ENCODE data around the gene KIAA2012.

The KIAA2012 gene

GRCh38 chr2:202114291-202114690 lies 41.2 kb downstream of the KIAA2012 start:
- no peak overlapping the region for H3K4me2 ChIP-seq (ENCODE audit: low read depth, low read length)

GRCh38 chr2:202114795-202115194 lies 41.7 kb downstream of the KIAA2012 start:
- no peak overlapping the region for H2AFZ ChIP-seq (ENCODE audit: low read length)
- no peaks in the 10 kb centered on the region for H3F3A ChIP-seq (ENCODE audit: insufficient read depth, low read length)
- H3K79me2 ChIP-seq (ENCODE audit: low read length) = no peaks in the 10 kb centered on the region
- no peaks in the 10 kb centered on the region for H3K27me3 ChIP-seq (replicated peaks; ENCODE audit: insufficient read depth, low read length)
- H3K4me1 ChIP-seq (ENCODE audit: low read length) = no peaks in the 10 kb centered on the region
- H3K4me2 ChIP-seq (ENCODE audit: low read depth, low read length) = no peak overlapping the region
- H3K9ac ChIP-seq (ENCODE audit: low read length) = no peak overlapping the region
- DNase-seq = no peak
- H3K36me3 ChIP-seq (replicated peaks; ENCODE audit: insufficient read depth, low read length) = no peaks in the 10 kb centered on the region
- H3K9me3 ChIP-seq (replicated peaks; ENCODE audit: insufficient read depth, low read length) = no peaks in the 10 kb centered on the region
- no peaks in the 10 kb centered on the region for H4K20me1 ChIP-seq (ENCODE audit: insufficient read depth, low read length)
- H3K27ac ChIP-seq (ENCODE audit: low read length) = no peak overlapping the region
- no peak for TF ChIP-seq EZH2 (optimal IDR thresholded peaks at IDR 0.05; ENCODE audit: low read depth, low read length)
- no peak for TF ChIP-seq EZH2phosphoT487 (IDR thresholded peaks at IDR 0.05; ENCODE audit: low read length)
- TF ChIP-seq CTCF (IDR thresholded peaks at IDR 0.05; ENCODE audit: low read length) = no peak
- H3K9me2 ChIP-seq (replicated peaks; ENCODE audit: insufficient read depth, low read length) = no peaks in the 10 kb centered on the region
- H3K4me3 ChIP-seq (ENCODE audit: low read length) = no peak overlapping the region

More at GRCh38 chr2:202114291-202114690, 41.2 kb downstream of the KIAA2012 start:
- no peak overlapping the region for H3K9ac ChIP-seq (ENCODE audit: low read length)
- H4K20me1 ChIP-seq (ENCODE audit: insufficient read depth, low read length) = no peaks in the 10 kb centered on the region
- no peak overlapping the region for H2AFZ ChIP-seq (ENCODE audit: low read length)
- no peaks in the 10 kb centered on the region for H3K9me3 ChIP-seq (replicated peaks; ENCODE audit: insufficient read depth, low read length)
- no peak for TF ChIP-seq EZH2phosphoT487 (IDR thresholded peaks at IDR 0.05; ENCODE audit: low read length)
- TF ChIP-seq CTCF (IDR thresholded peaks at IDR 0.05; ENCODE audit: low read length) = no peak
- TF ChIP-seq EZH2 (optimal IDR thresholded peaks at IDR 0.05; ENCODE audit: low read depth, low read length) = no peak
- no peaks in the 10 kb centered on the region for H3K79me2 ChIP-seq (ENCODE audit: low read length)
- no peak overlapping the region for H3K27ac ChIP-seq (ENCODE audit: low read length)
- no peaks in the 10 kb centered on the region for H3F3A ChIP-seq (ENCODE audit: insufficient read depth, low read length)
- no peak for DNase-seq
- H3K27me3 ChIP-seq (replicated peaks; ENCODE audit: insufficient read depth, low read length) = no peaks in the 10 kb centered on the region
- H3K4me1 ChIP-seq (ENCODE audit: low read length) = no peaks in the 10 kb centered on the region
- H3K36me3 ChIP-seq (replicated peaks; ENCODE audit: insufficient read depth, low read length) = no peaks in the 10 kb centered on the region
- no peaks in the 10 kb centered on the region for H3K9me2 ChIP-seq (replicated peaks; ENCODE audit: insufficient read depth, low read length)
- no peak overlapping the region for H3K4me3 ChIP-seq (ENCODE audit: low read length)

GRCh38 chr2:202115479-202115971 lies 42.5 kb downstream of the KIAA2012 start:
- H3K27ac ChIP-seq (ENCODE audit: low read length) = no peak overlapping the region
- TF ChIP-seq EZH2 (optimal IDR thresholded peaks at IDR 0.05; ENCODE audit: low read depth, low read length) = no peak
- TF ChIP-seq EZH2phosphoT487 (IDR thresholded peaks at IDR 0.05; ENCODE audit: low read length) = no peak
- no peak for TF ChIP-seq CTCF (IDR thresholded peaks at IDR 0.05; ENCODE audit: low read length)
- H3K9me2 ChIP-seq (replicated peaks; ENCODE audit: insufficient read depth, low read length) = no peaks in the 10 kb centered on the region
- no peaks in the 10 kb centered on the region for H4K20me1 ChIP-seq (ENCODE audit: insufficient read depth, low read length)
- no peak overlapping the region for H2AFZ ChIP-seq (ENCODE audit: low read length)
- DNase-seq = no peak
- H3K27me3 ChIP-seq (replicated peaks; ENCODE audit: insufficient read depth, low read length) = no peaks in the 10 kb centered on the region
- no peaks in the 10 kb centered on the region for H3F3A ChIP-seq (ENCODE audit: insufficient read depth, low read length)
- no peaks in the 10 kb centered on the region for H3K4me1 ChIP-seq (ENCODE audit: low read length)
- H3K4me3 ChIP-seq (ENCODE audit: low read length) = no peak overlapping the region
- no peaks in the 10 kb centered on the region for H3K9me3 ChIP-seq (replicated peaks; ENCODE audit: insufficient read depth, low read length)
- no peaks in the 10 kb centered on the region for H3K79me2 ChIP-seq (ENCODE audit: low read length)
- no peak overlapping the region for H3K4me2 ChIP-seq (ENCODE audit: low read depth, low read length)
- no peaks in the 10 kb centered on the region for H3K36me3 ChIP-seq (replicated peaks; ENCODE audit: insufficient read depth, low read length)
- H3K9ac ChIP-seq (ENCODE audit: low read length) = no peak overlapping the region
